GM21529 (cell line): ENCODE data around the gene SLC25A19.
"Not testable (repeated sequence)": the region's sequence is repeated elsewhere in the genome, so short reads cannot be mapped to it uniquely, and the experiment has no call there.

Experiments used
- ATAC-seq: cut with Tn5 transposase; IDR thresholded peaks from one replicate; pipeline ENCODE4 v1.9.1; 2021; ENCODE audit not compliant: unreplicated experiment

Gene SLC25A19

DNA sequence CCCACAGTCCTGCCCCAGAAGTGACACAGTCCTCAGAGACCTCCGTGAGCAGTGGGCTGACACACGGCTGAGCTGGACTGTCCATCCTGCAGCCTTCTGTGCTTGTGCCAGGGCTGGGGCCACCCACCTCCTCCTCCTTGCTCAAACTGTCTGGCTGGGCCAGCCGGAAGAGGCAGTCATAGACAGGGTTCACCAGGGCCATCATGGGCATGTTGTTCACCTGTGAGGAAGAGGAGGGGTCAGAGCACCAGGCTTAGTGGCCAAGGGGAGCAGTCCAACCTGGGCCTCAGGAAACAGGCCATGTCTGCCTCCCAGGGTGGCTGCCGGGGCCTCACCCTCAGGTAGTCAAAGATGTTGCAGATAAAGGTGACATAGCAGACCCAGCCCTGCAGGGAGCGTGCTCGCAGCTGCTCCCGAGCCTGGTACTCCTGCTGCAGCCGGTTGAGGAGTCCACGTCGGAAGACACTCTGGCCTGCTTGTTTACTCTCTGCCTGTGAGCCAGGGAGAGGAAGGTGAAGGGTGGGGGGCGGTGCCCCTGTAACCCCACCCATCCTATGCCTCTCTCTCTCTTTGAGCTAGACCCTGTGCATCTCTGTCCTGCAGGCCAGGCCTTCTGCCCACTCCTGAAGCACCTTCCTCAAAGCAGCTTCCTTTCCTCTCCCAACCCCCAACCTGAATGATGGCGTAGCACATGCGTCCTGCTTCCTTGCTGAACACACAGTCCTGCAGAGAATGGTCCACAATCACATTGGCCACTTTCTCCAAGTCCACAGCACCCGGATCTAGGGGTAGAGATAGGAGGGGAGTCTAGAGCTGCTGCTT, 21.6 kb downstream of the SLC25A19 start:
- no peak for ATAC-seq

DNA sequence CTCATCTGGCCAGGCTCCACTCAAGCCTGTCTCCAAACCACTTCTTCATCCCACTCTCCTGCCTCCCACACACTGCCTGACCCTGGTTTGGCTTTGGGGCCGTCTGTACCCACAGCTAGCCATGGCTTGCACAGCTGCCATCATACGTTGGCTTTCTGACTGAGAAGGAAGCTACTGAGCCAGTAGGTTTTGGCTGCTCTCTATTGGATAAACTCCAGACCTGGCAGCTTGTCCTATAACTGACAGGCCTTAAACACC, 22.2 kb downstream of the SLC25A19 start:
- no peak for ATAC-seq

DNA sequence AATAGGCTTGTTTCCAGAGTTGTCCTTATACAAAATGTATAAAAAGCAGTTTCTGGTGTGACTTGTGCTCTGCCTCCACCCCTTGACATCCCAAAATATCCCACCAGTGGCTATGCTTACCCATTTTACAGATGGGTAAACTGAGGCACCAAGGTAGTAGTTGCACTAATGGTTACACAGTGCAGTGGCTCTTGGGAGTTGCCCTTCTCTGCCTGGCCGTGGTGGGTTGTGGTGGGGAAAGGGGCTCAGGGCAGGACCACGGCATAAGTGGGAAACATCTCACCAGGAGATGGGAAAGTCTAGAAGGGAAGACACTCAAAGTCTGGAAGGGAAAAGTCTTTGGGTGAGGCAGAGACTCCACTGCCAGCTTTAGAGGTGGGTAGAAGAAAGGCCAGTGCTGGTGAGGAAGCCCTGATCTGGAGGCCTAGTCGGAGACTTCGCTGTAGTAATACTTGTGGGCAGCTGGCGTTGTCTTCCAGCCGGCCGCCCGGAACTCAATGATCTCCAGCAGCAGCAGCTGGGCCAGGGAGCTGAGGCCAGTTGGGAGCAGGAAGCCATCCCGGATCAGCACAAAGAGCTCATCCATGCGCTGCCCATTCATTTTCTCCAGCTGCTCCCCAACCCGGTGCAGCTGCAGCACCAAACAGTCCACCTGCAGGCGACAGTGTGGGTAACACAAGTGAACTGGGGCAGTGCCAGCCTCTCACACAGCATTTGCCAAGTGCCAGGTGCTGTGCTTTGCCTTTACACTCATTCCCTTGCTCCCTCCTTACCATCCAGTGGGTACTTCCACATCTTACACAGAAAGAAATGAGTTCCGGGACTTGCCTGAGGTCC, 22.7 kb downstream of the SLC25A19 start:
- ATAC-seq, result no peak

DNA sequence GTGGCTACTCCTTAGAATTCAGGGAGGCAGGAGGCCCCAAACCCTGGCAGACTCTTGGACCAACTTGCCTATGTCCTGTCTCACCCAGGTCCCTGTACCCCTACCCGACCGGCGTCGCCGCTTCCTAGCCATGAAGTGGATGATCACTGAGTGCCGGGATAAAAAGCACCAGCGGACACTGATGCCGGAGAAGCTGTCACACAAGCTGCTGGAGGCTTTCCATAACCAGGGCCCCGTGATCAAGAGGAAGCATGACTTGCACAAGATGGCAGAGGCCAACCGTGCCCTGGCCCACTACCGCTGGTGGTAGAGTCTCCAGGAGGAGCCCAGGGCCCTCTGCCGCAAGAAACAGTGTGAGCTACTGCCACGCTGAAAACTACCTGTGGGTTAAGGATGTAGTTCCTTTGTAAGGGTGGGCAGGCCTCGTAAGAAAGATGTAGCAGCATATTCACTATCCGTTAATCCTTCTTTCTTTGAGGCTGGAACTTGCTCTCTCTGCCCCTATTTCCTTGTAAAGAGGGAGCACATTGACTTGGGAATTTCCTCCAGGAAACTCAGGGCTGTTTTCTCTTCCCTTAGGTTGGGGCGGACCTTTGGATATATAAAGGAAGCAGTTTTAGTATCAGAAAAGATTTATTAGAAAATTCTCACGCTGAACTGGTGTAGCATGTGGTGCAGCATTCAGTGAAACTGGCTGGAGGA, 23.5 kb downstream of the SLC25A19 start:
- ATAC-seq, result no peak

DNA sequence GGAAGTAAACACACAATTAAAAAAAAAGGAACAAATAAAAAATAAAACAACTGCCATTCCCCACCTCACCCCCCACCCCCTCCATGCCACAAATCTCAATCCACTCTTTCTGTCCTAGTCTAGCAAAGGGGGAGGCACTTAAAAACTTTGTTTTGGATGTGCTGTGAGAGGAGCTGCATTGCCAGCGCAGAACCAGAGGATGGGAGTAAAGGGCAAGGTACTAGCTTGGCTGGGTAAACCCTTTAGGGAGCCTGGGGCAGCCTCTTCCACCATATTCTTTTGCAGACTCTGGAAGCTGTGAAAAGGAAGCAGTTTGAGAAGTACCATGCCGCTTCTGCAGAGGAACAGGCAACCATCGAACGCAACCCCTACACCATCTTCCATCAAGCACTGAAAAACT, 26.2 kb downstream of the SLC25A19 start:
- ATAC-seq, result no peak

DNA sequence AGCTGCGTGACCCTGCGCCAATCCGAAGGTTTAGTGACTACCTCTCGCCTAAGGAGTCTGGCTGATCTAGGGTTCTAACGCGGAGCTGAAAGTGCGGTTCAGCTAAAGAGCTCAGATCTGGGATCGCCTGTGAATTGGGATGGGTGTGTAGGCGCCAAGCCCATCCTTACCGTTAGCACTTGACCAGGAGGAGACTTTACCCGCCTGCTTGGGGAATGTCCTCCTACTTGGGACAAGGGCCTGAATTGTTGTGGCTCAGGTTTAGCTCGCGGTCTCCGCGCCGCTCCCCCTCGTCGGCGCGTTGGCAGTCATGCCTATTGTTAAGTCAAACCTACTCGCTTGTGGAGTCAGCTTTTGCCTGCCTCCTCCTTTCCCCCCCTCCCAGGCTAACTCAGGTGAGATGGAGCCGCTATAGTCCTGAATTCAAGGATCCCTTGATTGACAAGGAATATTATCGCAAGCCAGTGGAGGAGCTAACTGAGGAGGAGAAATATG, 27.1 kb downstream of the SLC25A19 start:
- ATAC-seq, result peak; percentile 5

DNA sequence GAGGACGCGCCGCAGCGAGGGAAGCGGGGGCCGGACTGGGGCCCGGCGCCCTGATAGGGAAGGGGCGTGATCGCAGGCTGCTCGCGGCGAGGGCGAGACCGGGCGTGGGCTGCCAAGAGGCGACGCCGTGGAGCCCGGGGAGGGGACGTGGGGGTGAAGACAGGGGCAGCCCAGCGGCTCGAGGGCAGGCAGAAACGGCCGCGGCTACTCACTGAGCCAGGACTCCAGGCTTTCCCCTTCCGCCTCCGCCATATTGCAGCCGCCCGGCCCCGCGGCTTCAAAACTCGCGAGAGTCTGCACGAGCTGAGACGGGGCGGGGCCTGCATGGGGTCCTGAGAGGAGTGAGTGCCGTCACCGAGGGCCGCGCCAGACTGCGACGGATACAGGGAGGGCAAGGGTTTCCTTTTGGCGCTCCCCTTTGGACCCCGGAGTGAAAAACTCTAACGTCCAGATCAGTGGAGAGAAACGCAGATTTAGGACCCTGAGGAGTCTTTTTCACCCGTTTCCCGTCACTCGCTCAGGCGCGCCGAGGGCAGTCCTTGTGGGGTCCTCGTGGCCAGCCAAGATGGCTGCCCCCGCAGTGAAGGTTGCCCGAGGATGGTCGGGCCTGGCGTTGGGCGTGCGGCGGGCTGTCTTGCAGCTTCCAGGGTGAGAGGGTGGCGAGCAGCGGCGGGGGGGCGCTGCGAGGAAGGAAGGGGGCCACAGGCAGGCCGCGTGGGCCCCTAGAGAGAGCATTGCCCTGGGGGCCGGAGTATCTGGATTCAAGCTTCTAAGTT, 27.7 kb downstream of the SLC25A19 start, which contains the start of the genes GGA3 and MRPS7:
TSS of gene GGA3 (minus strand) at position 271 of the 776 bp plus-strand sequence. CDS start at position 252, 19 bp downstream.
TSS of gene MRPS7 (plus strand) at position 544 of the 776 bp plus-strand sequence. CDS start at position 566, 22 bp downstream.
- peak; percentile 85 for ATAC-seq

DNA sequence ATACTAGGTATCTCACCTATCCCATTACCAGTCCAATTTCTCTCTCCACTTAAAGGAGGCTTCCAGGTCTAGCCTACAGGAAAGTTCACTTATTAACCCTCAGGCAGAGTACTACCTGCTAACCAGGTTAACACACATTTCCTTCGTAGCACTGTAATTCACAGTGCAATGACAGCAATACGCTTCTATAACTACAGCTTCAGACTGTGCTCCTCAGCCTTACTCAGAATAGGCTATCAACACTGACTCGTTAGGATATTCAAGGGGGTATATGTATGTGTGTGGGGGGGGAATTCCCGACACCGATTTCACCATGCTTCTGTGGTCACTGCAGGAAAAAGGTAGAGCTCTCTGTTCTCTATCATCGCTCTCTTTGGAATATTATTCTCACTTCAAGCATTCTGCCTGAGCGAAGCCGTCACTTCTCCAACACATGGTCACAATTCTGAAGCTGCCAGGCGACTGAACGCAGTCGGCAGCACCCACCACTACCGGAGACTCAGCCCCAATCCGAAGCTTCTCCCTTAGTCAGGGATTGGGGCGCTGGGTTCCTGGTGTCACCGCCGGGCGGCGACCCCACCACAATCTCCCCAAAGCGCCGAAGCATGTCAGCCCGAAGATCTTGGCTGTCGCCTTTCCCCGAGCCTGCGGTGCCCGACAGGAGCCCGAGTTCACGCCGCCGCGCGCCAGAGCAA, 28.4 kb downstream of the SLC25A19 start:
- ATAC-seq, result peak; percentile 25

DNA sequence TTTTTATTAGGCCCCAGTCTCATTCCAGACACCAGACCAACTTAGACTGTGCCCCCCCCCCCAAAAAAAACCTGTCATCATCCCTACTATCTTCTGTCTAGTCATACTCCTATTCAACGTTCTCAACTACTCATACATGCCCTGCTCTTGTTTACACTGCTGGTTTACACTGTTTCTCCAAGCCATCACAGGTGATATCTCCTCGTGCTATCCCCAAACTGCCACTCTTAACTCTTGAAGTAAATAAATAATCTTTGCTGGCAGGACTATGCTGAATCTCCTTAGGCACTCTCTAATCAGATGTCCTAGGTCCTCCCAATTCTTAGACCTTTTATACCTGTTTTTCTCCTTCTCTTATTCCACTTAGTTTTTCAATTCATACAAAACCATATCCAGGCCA, 32.0 kb downstream of the SLC25A19 start:
- ATAC-seq, result not testable (repeated sequence)

DNA sequence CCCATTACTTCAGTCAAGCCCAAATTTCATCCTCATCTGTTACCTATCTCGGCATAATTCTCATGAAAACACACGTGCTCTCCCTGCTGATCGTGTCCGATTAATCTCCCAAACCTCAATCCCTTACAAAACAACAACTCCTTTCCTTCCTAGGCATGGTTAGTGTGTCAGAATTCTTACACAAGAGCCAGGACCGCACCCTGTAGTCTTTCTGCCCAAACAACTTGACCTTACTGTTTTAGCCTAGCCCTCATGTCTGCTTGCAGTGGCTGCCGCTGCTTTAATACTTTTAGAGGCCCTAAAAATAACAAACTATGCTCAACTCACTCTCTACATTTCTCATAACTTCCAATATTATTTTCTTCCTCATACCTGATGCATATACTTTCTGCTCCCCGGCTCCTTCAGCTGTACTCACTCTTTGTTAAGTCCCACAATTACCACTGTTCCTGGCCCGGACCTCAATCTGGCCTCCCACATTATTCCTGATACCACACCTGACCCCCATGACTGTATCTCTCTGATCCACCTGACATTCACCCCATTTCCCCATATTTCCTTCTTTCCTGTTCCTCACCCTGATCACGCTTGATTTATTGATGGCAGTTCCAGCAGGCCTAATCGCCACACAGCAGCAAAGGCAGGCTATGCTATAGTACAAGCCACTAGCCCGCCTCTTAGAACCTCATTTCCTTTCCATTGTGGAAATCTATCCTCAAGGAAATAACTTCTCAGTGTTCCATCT, 33.1 kb downstream of the SLC25A19 start:
- ATAC-seq, result not testable (repeated sequence)

DNA sequence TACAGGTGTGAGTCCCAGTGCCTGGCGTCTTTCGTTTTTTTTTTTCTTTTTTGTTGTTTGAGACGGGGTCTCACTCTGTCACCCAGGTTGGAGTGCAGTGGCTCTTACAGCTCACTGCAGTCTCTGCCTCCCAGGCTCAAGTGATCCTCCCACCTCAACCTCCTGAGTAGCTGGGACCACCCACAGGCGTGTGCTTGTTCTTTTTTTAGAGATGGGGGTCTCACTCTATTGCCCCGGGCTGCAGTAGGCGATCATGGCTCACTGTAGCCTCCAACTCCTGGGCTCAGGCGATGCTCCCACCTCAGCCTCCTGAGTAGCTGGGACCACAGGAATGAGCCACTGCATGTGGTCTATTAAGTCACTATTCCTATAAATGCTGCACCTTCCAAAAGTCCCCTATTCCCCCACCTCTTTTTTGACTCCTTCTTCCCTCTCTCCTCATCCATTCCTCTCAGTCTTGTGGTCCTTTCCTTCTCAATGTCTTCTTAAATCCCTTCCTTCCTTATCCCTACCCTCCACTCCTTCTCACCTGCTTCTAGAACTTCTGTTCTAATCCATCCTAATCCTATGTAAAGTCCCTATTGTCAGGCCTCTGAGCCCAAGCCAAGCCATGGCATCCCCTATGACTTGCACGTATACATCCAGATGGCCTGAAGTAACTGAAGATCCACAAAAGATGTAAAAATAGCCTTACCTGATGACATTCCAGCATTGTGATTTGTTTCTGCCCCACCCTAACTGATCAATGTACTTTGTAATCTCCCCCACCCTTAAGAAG, 37.0 kb downstream of the SLC25A19 start:
- no peak for ATAC-seq

DNA sequence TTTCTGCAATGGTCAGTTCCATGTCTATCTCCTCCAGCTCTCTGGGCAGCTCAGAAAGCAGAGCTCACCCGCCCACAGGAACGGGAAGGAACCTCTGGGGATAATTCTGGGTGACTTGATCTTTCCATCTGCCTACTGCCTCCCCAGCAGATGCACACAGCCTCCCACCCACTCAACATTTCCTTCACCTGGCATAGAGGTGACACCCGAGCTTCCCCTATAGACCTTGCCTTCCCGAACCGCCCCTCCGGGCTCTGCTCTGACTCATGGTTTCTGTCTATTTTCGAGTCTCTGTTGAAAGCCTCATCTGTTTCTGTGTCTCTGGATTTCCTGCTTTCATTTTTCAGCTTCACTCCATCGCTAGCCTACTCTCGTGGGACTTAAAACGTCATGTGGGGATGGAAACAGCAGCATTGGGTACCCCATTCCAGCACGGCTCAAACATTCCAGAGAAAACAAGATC, 39.2 kb downstream of the SLC25A19 start:
- ATAC-seq, result peak; percentile 87

DNA sequence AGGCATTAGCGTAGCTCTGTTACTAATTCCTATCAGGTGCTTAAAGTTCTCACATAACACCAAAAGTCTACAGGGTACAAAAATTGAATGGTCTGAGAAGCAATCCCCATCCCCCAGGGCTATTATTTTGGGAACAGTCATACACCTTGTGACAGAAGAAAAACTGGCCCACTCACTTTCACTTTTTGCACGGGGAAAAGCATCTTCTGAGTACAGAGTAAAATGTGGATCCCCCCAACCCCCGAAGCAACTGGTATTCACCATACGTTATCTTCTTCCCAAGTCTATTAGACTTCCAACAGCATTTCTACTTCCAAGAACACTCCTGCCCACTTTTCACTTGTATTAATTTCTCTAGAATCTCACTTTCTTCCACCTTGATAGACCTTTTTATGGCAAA, 39.7 kb downstream of the SLC25A19 start:
- ATAC-seq, result no peak

DNA sequence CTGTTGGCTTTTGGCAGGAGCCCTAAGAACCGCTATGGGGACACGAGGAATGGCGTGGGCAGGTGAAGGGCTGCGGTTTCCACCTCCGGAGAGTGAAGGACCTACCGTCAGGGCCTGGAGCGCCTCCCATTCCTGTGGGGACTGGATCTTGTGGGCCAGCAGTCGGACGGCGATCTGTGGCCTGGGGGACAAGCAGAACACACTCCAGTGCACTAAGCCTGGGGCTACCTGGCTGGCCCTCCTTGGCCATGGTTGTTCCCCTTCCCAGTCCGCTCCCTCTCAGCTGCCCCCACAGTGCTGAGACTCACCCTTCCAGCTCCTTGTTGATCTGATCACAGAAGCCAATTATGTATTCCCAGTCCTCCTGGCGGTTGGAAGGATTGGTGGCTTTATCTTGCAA, 42.8 kb downstream of the SLC25A19 start:
- ATAC-seq, result no peak

DNA sequence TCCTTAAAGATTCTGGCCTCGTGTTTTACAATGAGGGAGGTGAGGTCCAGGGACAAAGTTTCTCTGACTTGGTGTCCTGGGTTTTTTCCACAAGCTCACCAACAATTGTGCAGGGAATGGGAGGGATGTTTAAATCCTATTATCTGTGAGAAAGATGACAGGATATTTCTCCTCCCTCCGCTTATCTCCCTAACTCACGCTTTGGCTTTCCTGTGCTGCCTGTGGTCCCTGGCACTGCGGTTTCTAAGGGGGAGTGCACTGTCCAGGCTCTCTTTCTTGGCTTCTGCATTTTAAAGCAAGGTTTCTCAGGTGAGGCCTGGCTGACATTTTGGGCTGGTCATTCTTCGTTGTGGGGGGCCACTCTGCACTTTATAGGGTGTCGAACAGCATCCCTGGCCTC, 44.2 kb downstream of the SLC25A19 start:
- ATAC-seq, result no peak

DNA sequence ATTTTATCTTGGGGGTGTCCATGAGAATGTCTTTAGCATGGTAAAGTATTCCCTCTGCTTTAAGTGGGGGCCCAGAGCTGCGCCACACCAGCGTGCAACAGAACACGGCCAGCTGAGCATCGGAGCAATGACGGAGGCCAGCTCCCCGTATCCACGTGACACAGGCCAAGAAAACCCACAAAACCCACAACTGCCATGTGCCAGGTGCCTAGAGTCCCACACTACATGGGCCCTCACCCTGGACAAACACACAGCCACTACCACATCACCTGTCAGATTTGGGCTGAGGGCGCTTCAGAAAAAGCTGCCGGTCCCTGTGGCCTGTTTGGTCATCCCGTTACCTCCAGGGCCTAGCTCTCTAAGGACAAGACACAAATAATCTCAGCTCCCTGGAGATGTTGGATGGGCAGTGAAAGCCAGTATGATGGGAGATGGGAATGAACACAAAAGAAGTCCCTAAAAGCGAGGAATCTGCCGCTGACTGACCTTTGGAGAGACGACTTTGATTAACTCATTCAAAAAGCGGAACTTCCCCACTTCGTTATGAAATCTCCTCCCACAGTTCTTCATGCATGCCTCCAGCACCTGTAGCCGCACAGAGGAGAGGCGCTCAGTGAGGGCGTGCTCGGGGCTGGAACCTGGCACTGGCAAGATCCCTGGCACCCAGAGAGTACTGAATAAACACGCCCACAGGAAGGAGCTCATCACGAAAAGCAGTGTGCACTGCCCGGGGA, 44.9 kb downstream of the SLC25A19 start:
- ATAC-seq, result no peak

DNA sequence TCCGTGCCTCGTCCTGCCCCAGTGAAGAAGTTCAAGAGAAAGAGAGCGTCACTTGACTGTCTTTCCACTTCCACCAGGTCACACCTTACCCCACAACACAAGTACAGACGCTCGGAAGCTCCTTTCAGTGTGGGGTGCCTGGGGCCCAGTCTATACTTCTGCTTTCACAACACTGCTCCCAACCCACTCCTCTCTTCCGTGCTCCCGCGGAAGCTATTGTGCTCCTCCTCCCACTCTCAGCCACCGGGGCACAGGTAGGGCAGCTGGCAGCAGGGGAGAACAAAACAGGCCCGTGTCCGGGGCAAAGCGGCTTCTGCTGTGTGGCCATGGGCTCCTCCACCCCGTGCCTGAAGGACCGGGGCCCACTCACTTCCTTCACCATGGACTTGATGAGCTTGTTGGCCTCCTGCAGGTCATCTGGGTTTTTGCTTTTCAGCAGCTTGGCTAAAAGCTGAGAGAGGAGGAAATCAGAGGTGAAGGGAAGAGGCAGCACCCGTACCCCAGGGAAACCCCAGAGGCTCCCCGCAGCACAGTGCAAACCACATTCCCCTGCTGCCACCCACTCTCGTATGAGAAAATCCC, 46.7 kb downstream of the SLC25A19 start:
- no peak for ATAC-seq
